K562 (cell line): ENCODE results near the gene PCBP4. TPM values are rescaled to one million over a fixed set of nuclear protein-coding genes. Genes with fewer than 3 reads are reported as not detected.

Experiments
- ATAC-seq: fragments of 200-7000 bp; cut with Tn5 transposase; 3 replicates; pipeline ENCODE4 v1.9.1; 2020; ENCODE audit warnings: moderate library complexity
- BruUV-seq: library from RNA; stranded (reverse); fragments of 400-500 nt; replicated peaks from 2 replicates; lab custom pipeline; 2021; lab: Mats Ljungman, UMichigan
- CTCF ChIA-PET: fragments of 300-600 bp; formaldehyde crosslinking; extraction: SDS; loops from one replicate; lab custom pipeline; 2021; ENCODE audit warnings: low intra/inter-chr PET ratio; lab: Yijun Ruan, JAX
- POLR2A ChIA-PET: fragments of 300-600, 350-650 bp; sonication (Branson Sonifier 250); formaldehyde crosslinking; extraction: SDS; loops from one replicate; lab custom pipeline; 2021; ENCODE audit warnings: antibody characterized with exemption, inconsistent platforms; lab: Yijun Ruan, JAX
- DNase-seq, 4 experiments: peaks; one replicate each; pipeline versions ENCODE4 v3.0.0 to v3.0.0-alpha.2; 2011 to 2018; ENCODE audit warnings: low spot score in 3 of 4, mixed read lengths in 3 of 4; ENCODE audit errors: extremely low read depth in 1 of 4
- FAIRE-seq: peaks from 2 replicates; lab custom pipeline; 2011; peaks lifted over from hg19 to GRCh38; lab: Jason Lieb, UNC
- H2AFZ ChIP-seq: 2 replicates; pipeline ENCODE4 v1.6.0; 2011; ENCODE audit warnings: low read depth, low read length, control low read depth, inconsistent platforms
- H3K27ac ChIP-seq: fragments of 200-600 bp; 3 replicates; pipeline ENCODE4 v1.8.0; 2011; ENCODE audit warnings: low read depth, mild to moderate bottlenecking, control low read depth, inconsistent platforms, low read length, moderate library complexity, mixed read lengths; ENCODE audit errors: extremely low read depth
- H3K27me3 ChIP-seq, 2 experiments: fragments of 300-600 bp in 1 of 2; 2 replicates in 1 of 2; 3 replicates in 1 of 2; pipeline versions ENCODE4 v1.6.0 to v1.8.0; 2011; ENCODE audit warnings: inconsistent platforms in 2 of 2, low read length in 2 of 2, mild to moderate bottlenecking in 1 of 2, mixed read lengths in 1 of 2, moderate library complexity in 1 of 2; ENCODE audit not compliant: control insufficient read depth in 2 of 2, insufficient read depth in 2 of 2
- H3K36me3 ChIP-seq: fragments of 300-600 bp; 3 replicates; pipeline ENCODE4 v1.8.0; 2011; ENCODE audit warnings: mild to moderate bottlenecking, low read length, inconsistent platforms; ENCODE audit not compliant: control insufficient read depth, insufficient read depth
- H3K4me1 ChIP-seq, 2 experiments: fragments of 200-600 bp in 1 of 2; replicated peaks in 1 of 2; 2 replicates in 1 of 2; 3 replicates in 1 of 2; pipeline versions ENCODE4 v1.5.1 to v1.8.0; 2011; ENCODE audit warnings: inconsistent platforms in 2 of 2, low read length in 2 of 2, mild to moderate bottlenecking in 1 of 2, mixed read lengths in 1 of 2, moderate library complexity in 1 of 2; ENCODE audit not compliant: control insufficient read depth in 2 of 2, insufficient read depth in 2 of 2
- H3K4me2 ChIP-seq: 2 replicates; pipeline ENCODE4 v1.6.1; 2011; ENCODE audit warnings: low read length, control low read depth, inconsistent platforms, mixed read lengths; ENCODE audit not compliant: insufficient read depth
- H3K4me3 ChIP-seq: fragments of 200-600 bp; sonication (generic), shearing (Covaris generic); 2 replicates; pipeline ENCODE4 v1.5.1; 2016; ENCODE audit warnings: control low read depth, inconsistent platforms
- H3K79me2 ChIP-seq: fragments of 200-600 bp; 3 replicates; pipeline ENCODE4 v1.8.0; 2011; ENCODE audit warnings: low read length, inconsistent platforms; ENCODE audit not compliant: control insufficient read depth, insufficient read depth
- H3K9ac ChIP-seq, 2 experiments: 2 replicates each; pipeline versions ENCODE4 v1.6.0 to v1.6.1; 2011; ENCODE audit warnings: low read depth in 2 of 2, low read length in 2 of 2, control low read depth in 1 of 2, inconsistent platforms in 1 of 2, mild to moderate bottlenecking in 1 of 2, mixed read lengths in 1 of 2; ENCODE audit not compliant: insufficient read depth in 1 of 2
- H3K9me1 ChIP-seq: one replicate; pipeline ENCODE4 v1.6.0; 2011; ENCODE audit warnings: inconsistent platforms, mild to moderate bottlenecking, low read length, moderate library complexity; ENCODE audit not compliant: control insufficient read depth, insufficient read depth
- H3K9me3 ChIP-seq: replicated peaks from 2 replicates; pipeline ENCODE4 v1.5.1; 2011; ENCODE audit warnings: low read depth, low read length, inconsistent platforms; ENCODE audit not compliant: control insufficient read depth, insufficient read depth
- H4K20me1 ChIP-seq: replicated peaks from 2 replicates; pipeline ENCODE4 v1.6.1; 2011; ENCODE audit warnings: low read length, inconsistent platforms, mixed read lengths; ENCODE audit not compliant: control insufficient read depth, insufficient read depth
- AFF4 ChIP-seq: sonication (generic); formaldehyde crosslinking; IDR thresholded peaks from 2 replicates; pipeline ENCODE4 v1.8.0; 2023; ENCODE audit warnings: mild to moderate bottlenecking, missing genetic modification reagents
- EGR1 ChIP-seq: fragments of 450-650 bp; conservative IDR thresholded peaks from 2 replicates; pipeline ENCODE4 v1.6.1; 2017; ENCODE audit warnings: mild to moderate bottlenecking
- HDAC2 ChIP-seq: fragments of 450-650 bp; IDR thresholded peaks from 2 replicates; pipeline ENCODE4 v1.6.1; 2016; ENCODE audit warnings: mild to moderate bottlenecking
- HMGN3 ChIP-seq: IDR thresholded peaks from 2 replicates; pipeline ENCODE4 v1.6.1; 2011; ENCODE audit warnings: borderline replicate concordance, low read depth, mild to moderate bottlenecking, mixed read lengths, low read length; ENCODE audit not compliant: insufficient read length; ENCODE audit errors: extremely low read depth
- IRF2 ChIP-seq: sonication (generic); formaldehyde crosslinking; IDR thresholded peaks from 2 replicates; pipeline ENCODE4 v1.8.1; 2022; ENCODE audit warnings: mild to moderate bottlenecking, missing genetic modification reagents
- MEF2D ChIP-seq: conservative IDR thresholded peaks from 2 replicates; pipeline ENCODE4 v1.6.1; 2016; ENCODE audit warnings: low read depth, missing genetic modification characterization, missing compliant biosample characterization
- MLX ChIP-seq, 2 experiments: fragments of 450-650 bp in 1 of 2; sonication (generic) in 1 of 2; formaldehyde crosslinking; conservative IDR thresholded peaks; 2 replicates each; pipeline versions ENCODE4 v1.4.0 to v1.8.1; 2020 to 2022; ENCODE audit warnings: mild to moderate bottlenecking in 1 of 2, missing genetic modification reagents in 1 of 2
- MTA3 ChIP-seq: fragments of 450-650 bp; formaldehyde crosslinking; IDR thresholded peaks from 2 replicates; pipeline ENCODE4 v1.6.1; 2017; ENCODE audit warnings: mild to moderate bottlenecking, borderline replicate concordance
- NR2C2 ChIP-seq, 2 experiments: fragments of 200-800 bp in 1 of 2; sonication (Bioruptor generic) in 1 of 2; sonication (generic) in 1 of 2; formaldehyde crosslinking in 1 of 2; IDR thresholded peaks; 2 replicates each; pipeline versions ENCODE4 v1.6.1 to v1.8.0; 2016 to 2022; ENCODE audit warnings: mild to moderate bottlenecking in 1 of 2, missing compliant biosample characterization in 1 of 2, missing genetic modification characterization in 1 of 2, missing genetic modification reagents in 1 of 2
- SOX6 ChIP-seq: fragments of 450-650 bp; IDR thresholded peaks from 2 replicates; pipeline ENCODE4 v1.6.1; 2014; ENCODE audit warnings: mild to moderate bottlenecking
- ZBTB17 ChIP-seq: fragments of 450-650 bp; formaldehyde crosslinking; IDR thresholded peaks from 2 replicates; pipeline ENCODE4 v1.4.0; 2020; ENCODE audit warnings: mild to moderate bottlenecking
- ZNF232 ChIP-seq: sonication (generic); formaldehyde crosslinking; IDR thresholded peaks from 2 replicates; pipeline ENCODE4 v1.8.0; 2022; ENCODE audit warnings: mild to moderate bottlenecking, missing genetic modification reagents
- ZNF644 ChIP-seq: fragments of 200-800 bp; sonication (Bioruptor generic); IDR thresholded peaks from 2 replicates; pipeline ENCODE4 v1.6.1; 2016; ENCODE audit warnings: low read depth, missing genetic modification characterization, missing compliant biosample characterization
- WGBS: fragments of 100-300 bp; shearing (Covaris generic); methylation state at CpG from one replicate; pipeline ENCODE4 v1.1.6; 2016; ENCODE audit warnings: low coverage, mixed read lengths; ENCODE audit not compliant: insufficient coverage; ENCODE audit errors: missing lambda C conversion rate; 5-methylcytosine and 5-hydroxymethylcytosine counted together
- in situ Hi-C: fragments of 300-500 bp; cut with MboI; formaldehyde crosslinking; loops from 4 replicates; pipeline ENCODE4 v1.15.0; 2018; ENCODE audit warnings: inconsistent platforms, mixed read lengths
- intact Hi-C: fragments of 100-400 bp; cut with micrococcal nuclease; formaldehyde crosslinking; loops from 2 replicates; pipeline ENCODE4 v1.14.2; 2022
- polyA plus RNA-seq, 8 experiments: library from polyadenylated mRNA; depleted of rRNA in 4 of 8; stranded (reverse) in 5 of 8; unstranded in 3 of 8; fragments of >200 nt; fragmentation: Nextera tagmentation in 2 of 8; fragmentation: Illumina TruSeq in 1 of 8; extraction: Ambion mirVana in 2 of 8; extraction: Trizol in 1 of 8; gene quantifications; 2 replicates each; pipeline versions ENCODE4 v1.2.1 to v1.2.3, GENCODE V29; 2011 to 2014; ENCODE audit warnings: inconsistent platforms in 1 of 8, missing spikeins in 1 of 8
- total RNA-seq, 7 experiments: library from RNA; depleted of rRNA in 6 of 7; stranded (reverse); fragments of >200 nt in 6 of 7; fragmentation: Illumina TruSeq in 2 of 7; extraction: Trizol in 2 of 7; gene quantifications; 2 replicates each; pipeline versions ENCODE4 v1.2.1 to v1.2.3, GENCODE V29; 2011 to 2021; ENCODE audit warnings: low replicate concordance in 1 of 7

The PCBP4 gene
- total and polyA plus RNA-seq, 9 of the 15 experiments (the other 6 are each of a cell fraction or from before 2014, with no cell fraction given), result 0.06 to 5.8 (median 2.6) TPM

GRCh38 chr3:51974963-51975851, 8.0 kb upstream of the PCBP4 start, which contains the start of gene ABHD14A (continued):
- TF ChIP-seq MLX (CRISPR knock-in tag; conservative IDR thresholded peaks at IDR 0.05), result no peak
- TF ChIP-seq ZBTB17 (CRISPR knock-in tag), result no peak
- no peak for TF ChIP-seq ZNF644 (tag)
- TF ChIP-seq IRF2, result no peak

- H3K4me2 ChIP-seq, result peak overlapping the region; percentile 92
- no TSS peak for BruUV-seq
- H3K4me3 ChIP-seq, result peak overlapping the region; percentile 62
- H2AFZ ChIP-seq, result peak overlapping the region; percentile 88
- H3K27ac ChIP-seq, result peak overlapping the region; percentile 98
- peaks cover 24 to 59% of the 10 kb centered on the region in 2 experiments for H3K4me1 ChIP-seq
- H3K9ac ChIP-seq, result peak overlapping the region; percentile 84 to 99
- H3K27me3 ChIP-seq, result no peaks in the 10 kb centered on the region
- ChIA-PET POLR2A (interaction anchor here (0.5 to 3.6 kb wide), 11 partner anchors 8 to 136 kb away, joined by 3 to 27 read pairs (median 4); partner anchors contain the start of genes ACY1 and RPL29), CTCF (no interaction called here)
- peak; percentile 68 for FAIRE-seq
- no peaks in the 10 kb centered on the region for H3K9me1 ChIP-seq
- DNase-seq, result peak in 2 of 4 experiments; percentile 29 to 45
- 10% methylated on average over 19 of the region's 30 CpGs for WGBS
- no peaks in the 10 kb centered on the region for H3K9me3 ChIP-seq
- peaks cover 45% of the 10 kb centered on the region for H3K79me2 ChIP-seq
- peaks cover 28% of the 10 kb centered on the region; the same call in 1 of the 3 replicates for H3K36me3 ChIP-seq
- ATAC-seq, result peak; percentile 21
- 0 out of 2 replicates have a peak, but pooled peaks cover 4% of the 10 kb centered on the region for H4K20me1 ChIP-seq
- intact Hi-C loops (loop anchor here (1.0 kb wide), 1 partner anchor 32 kb away; the partner anchor contains the start of gene PARP3), in situ Hi-C loops (no loop called here)
- peak; percentile 32; the same call in 1 of the 2 replicates for TF ChIP-seq EGR1
- TF ChIP-seq HDAC2, result no peak
- TF ChIP-seq SOX6, result no peak
- no peak for TF ChIP-seq AFF4
- no peak for TF ChIP-seq MEF2D (tag)
- peak; percentile 7 for TF ChIP-seq HMGN3
- TF ChIP-seq NR2C2 (CRISPR knock-in tag; IDR thresholded peaks at IDR 0.05), result no peak
- peak; percentile 3; the same call in 1 of the 2 replicates for TF ChIP-seq NR2C2 (tag; IDR thresholded peaks at IDR 0.05)
- 0 out of 2 replicates have a peak, but pooled peaks have one; percentile 10 for TF ChIP-seq MTA3
- TF ChIP-seq ZNF232 (CRISPR knock-in tag), result 0 out of 2 replicates have a peak, but pooled peaks have one; percentile 42
Observed at GRCh38 chr3:51974277-51974962, 7.2 kb upstream of the PCBP4 start.
